Tibial artery (tissue), 4 donors: Measurements from ENCODE around the gene MYO18A.
A peak's percentile ranks its signal among the peaks of the same experiment; 100 is the strongest.

Experiments
- DNase-seq, 2 donors: peaks; one replicate each; pipeline ENCODE4 v3.0.0-alpha.2; 2019
- H3K27ac ChIP-seq, 2 donors: fragments of 200-600 bp; sonication (generic) in 1 of 2; 1 replicate in 1 of 2; 2 replicates in 1 of 2; pipeline ENCODE4 v1.5.1; 2018 to 2019; ENCODE audit warnings: mild to moderate bottlenecking in 1 of 2
- H3K27me3 ChIP-seq, 2 donors: fragments of 200-600 bp; sonication (generic) in 1 of 2; one replicate each; pipeline versions ENCODE4 v1.5.1 to v1.6.0; 2016 to 2019
- H3K36me3 ChIP-seq, 3 donors: fragments of 200-600 bp; sonication (generic) in 2 of 3; one replicate each; pipeline ENCODE4 v1.5.1; 2016 to 2019; ENCODE audit warnings: mild to moderate bottlenecking in 2 of 3
- H3K4me1 ChIP-seq, 4 donors: fragments of 200-600 bp; sonication (generic) in 2 of 4; 1 replicate in 3 of 4; 2 replicates in 1 of 4; pipeline ENCODE4 v1.5.1; 2016 to 2019
- H3K4me3 ChIP-seq, 2 donors: fragments of 200-600 bp; sonication (generic) in 1 of 2; 1 replicate in 1 of 2; 2 replicates in 1 of 2; pipeline ENCODE4 v1.5.1; 2018 to 2019; ENCODE audit warnings: mild to moderate bottlenecking in 2 of 2
- H3K9me3 ChIP-seq, 3 donors: fragments of 200-600 bp; sonication (generic) in 1 of 3; one replicate each; pipeline ENCODE4 v1.5.1; 2016 to 2019
- intact Hi-C: fragments of 100-400 bp; cut with DNase I; formaldehyde crosslinking; loops from one replicate; pipeline ENCODE4 v1.15.0; 2023; ENCODE audit warnings: low total_unique reads
- TF ChIP-seq, protein P1 (sequence below), 2 experiments: fragments of 200-600 bp in 1 of 2; fragments of 450-650 bp in 1 of 2; IDR thresholded peaks; one replicate each; pipeline ENCODE4 v1.5.1; 2017 to 2019; ENCODE audit warnings: antibody characterized with exemption in 2 of 2, mild to moderate bottlenecking in 1 of 2, moderate library complexity in 1 of 2

Gene MYO18A

GRCh38 chr17:29158096-29158487 is 22.1 kb downstream of the MYO18A start:
- Histone ChIP-seq H3K27me3 (no peaks in the 10 kb centered on the region), H3K36me3 (no peaks in the 10 kb centered on the region), H3K4me1 (peaks cover 0 to 55% (median 34%) of the 10 kb centered on the region in 4 donors), H3K9me3 (no peaks in the 10 kb centered on the region), H3K27ac (no peak overlapping the region), H3K4me3 (no peak overlapping the region)
- DNase-seq: no peak
- intact Hi-C loops: no loop called here
- TF ChIP-seq, protein P1, sequence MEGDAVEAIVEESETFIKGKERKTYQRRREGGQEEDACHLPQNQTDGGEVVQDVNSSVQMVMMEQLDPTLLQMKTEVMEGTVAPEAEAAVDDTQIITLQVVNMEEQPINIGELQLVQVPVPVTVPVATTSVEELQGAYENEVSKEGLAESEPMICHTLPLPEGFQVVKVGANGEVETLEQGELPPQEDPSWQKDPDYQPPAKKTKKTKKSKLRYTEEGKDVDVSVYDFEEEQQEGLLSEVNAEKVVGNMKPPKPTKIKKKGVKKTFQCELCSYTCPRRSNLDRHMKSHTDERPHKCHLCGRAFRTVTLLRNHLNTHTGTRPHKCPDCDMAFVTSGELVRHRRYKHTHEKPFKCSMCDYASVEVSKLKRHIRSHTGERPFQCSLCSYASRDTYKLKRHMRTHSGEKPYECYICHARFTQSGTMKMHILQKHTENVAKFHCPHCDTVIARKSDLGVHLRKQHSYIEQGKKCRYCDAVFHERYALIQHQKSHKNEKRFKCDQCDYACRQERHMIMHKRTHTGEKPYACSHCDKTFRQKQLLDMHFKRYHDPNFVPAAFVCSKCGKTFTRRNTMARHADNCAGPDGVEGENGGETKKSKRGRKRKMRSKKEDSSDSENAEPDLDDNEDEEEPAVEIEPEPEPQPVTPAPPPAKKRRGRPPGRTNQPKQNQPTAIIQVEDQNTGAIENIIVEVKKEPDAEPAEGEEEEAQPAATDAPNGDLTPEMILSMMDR (IDR thresholded peaks at IDR 0.05): no peak

GRCh38 chr17:29157310-29157709 is 22.9 kb downstream of the MYO18A start:
- Histone ChIP-seq H3K9me3 (no peaks in the 10 kb centered on the region), H3K4me1 (peaks cover 0 to 50% (median 28%) of the 10 kb centered on the region in 4 donors), H3K36me3 (no peaks in the 10 kb centered on the region), H3K27ac (no peak overlapping the region), H3K27me3 (no peaks in the 10 kb centered on the region), H3K4me3 (no peak overlapping the region)
- intact Hi-C loops: no loop called here
- TF ChIP-seq, protein P1 (IDR thresholded peaks at IDR 0.05): no peak
- no peak for DNase-seq

GRCh38 chr17:29156781-29157180 is 23.4 kb downstream of the MYO18A start:
- TF ChIP-seq, protein P1 (IDR thresholded peaks at IDR 0.05): no peak
- peaks cover 0 to 51% (median 28%) of the 10 kb centered on the region in 4 donors for H3K4me1 ChIP-seq
- no peak overlapping the region for H3K27ac ChIP-seq
- H3K4me3 ChIP-seq: no peak overlapping the region
- no peaks in the 10 kb centered on the region for H3K9me3 ChIP-seq
- no peaks in the 10 kb centered on the region for H3K36me3 ChIP-seq
- H3K27me3 ChIP-seq: no peaks in the 10 kb centered on the region
- intact Hi-C loops: no loop called here
- DNase-seq: no peak

DNA sequence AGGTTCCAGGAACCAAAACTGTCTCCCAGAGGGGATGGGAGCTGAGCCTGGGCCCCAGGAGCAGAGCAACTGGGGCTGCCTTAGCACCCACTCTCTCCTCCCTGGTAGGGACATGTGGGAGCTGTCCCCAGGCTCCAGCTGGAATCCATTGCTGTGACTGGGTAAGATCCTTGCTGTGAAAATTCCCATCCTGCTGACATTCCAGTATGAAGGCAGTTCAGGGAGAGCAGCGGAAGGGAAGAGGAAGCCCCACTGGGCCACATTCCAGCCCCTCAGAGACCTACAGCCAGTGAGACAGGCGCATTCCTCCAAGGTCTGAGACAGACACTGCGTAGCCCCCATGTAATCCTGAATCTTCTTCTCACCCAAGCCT is 24.2 kb downstream of the MYO18A start:
- H3K4me3 ChIP-seq: no peak overlapping the region
- no peaks in the 10 kb centered on the region for H3K27me3 ChIP-seq
- H3K4me1 ChIP-seq: peaks cover 0 to 57% (median 28%) of the 10 kb centered on the region in 4 donors
- no peaks in the 10 kb centered on the region for H3K36me3 ChIP-seq
- no peaks in the 10 kb centered on the region for H3K9me3 ChIP-seq
- intact Hi-C loops: no loop called here
- peak overlapping the region in 1 of 2 donors; percentile 4 for H3K27ac ChIP-seq
- TF ChIP-seq, protein P1 (IDR thresholded peaks at IDR 0.05): no peak
- DNase-seq: no peak

DNA sequence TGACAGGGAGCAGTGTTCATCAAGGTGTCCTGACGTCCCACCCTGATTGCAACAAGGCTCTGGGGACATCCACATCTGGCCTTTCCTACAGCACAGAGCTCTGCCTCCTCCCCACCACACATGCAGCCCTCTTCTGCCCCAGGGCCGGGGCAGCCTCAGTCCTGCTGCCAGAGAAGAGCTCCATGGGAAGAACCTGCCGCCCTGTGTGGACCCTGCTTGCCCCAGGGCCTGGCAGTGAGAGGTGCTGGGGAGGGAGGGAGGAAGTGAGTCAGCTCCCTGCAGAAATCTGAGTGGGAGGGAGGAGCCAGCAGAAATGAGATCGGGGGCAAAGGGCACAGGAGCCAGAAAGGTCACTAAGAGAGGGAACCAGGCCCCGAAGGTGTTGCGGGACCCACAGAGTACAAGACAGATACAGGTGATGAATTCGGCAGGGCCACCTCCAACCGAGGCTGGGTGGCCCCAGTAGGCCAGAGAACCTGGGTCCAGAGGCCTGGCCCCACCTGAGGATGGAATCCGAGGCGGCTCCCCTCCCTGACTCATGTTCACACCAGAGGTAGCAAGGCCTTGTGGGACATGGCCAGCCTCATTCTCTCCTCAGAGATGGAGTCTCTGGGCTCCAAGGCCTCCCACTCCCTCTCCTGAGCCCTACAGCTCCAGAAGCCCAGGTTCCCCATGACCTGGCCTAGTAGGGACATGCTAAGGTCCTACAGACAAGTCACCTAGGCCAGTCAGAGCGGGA is 24.8 kb downstream of the MYO18A start:
- intact Hi-C loops: no loop called here

More for the DNA sequence above, 24.8 kb downstream of the MYO18A start:
- Histone ChIP-seq H3K9me3 (no peaks in the 10 kb centered on the region), H3K36me3 (no peaks in the 10 kb centered on the region), H3K27me3 (no peaks in the 10 kb centered on the region), H3K4me3 (no peak overlapping the region), H3K4me1 (peaks cover 0 to 60% (median 28%) of the 10 kb centered on the region in 4 donors), H3K27ac (peak overlapping the region in 1 of 2 donors; percentile 4)
- no peak for DNase-seq
- TF ChIP-seq, protein P1 (IDR thresholded peaks at IDR 0.05): no peak
